GM19463 (cell line): ENCODE data around the gene SFSWAP.

ENCODE experiments used
- ATAC-seq: cut with Tn5 transposase; IDR thresholded peaks from one replicate; pipeline ENCODE4 v1.9.1; 2021; ENCODE audit warnings: mild to moderate bottlenecking, moderate library complexity; ENCODE audit not compliant: unreplicated experiment

SFSWAP gene

GRCh38 chr12:131831635-131832041, 120.7 kb downstream of the SFSWAP start:
- no peak for ATAC-seq

GRCh38 chr12:131832321-131833231, 121.7 kb downstream of the SFSWAP start:
- no peak for ATAC-seq

- no peak for ATAC-seq
Observed at GRCh38 chr12:131833288-131833895, 122.5 kb downstream of the SFSWAP start.

GRCh38 chr12:131833896-131834641, 123.2 kb downstream of the SFSWAP start:
- ATAC-seq: no peak

GRCh38 chr12:131834798-131835615, 124.1 kb downstream of the SFSWAP start:
- no peak for ATAC-seq

GRCh38 chr12:131835616-131836171, 124.8 kb downstream of the SFSWAP start:
- ATAC-seq: no peak

- no peak for ATAC-seq
Observed at GRCh38 chr12:131836193-131836592, 125.3 kb downstream of the SFSWAP start.

- no peak for ATAC-seq
Observed at GRCh38 chr12:131836714-131837397, 126.0 kb downstream of the SFSWAP start.

- ATAC-seq: no peak
Observed at GRCh38 chr12:131840643-131841416, 129.9 kb downstream of the SFSWAP start.

- ATAC-seq: no peak
Observed at GRCh38 chr12:131841547-131841946, 130.7 kb downstream of the SFSWAP start.

GRCh38 chr12:131842169-131842568, 131.3 kb downstream of the SFSWAP start:
- ATAC-seq: no peak

GRCh38 chr12:131843527-131843926, 132.6 kb downstream of the SFSWAP start:
- ATAC-seq: no peak

- ATAC-seq: no peak
Observed at GRCh38 chr12:131844140-131844539, 133.2 kb downstream of the SFSWAP start.

GRCh38 chr12:131844656-131845055, 133.8 kb downstream of the SFSWAP start:
- no peak for ATAC-seq

- no peak for ATAC-seq
Observed at GRCh38 chr12:131845121-131845520, 134.2 kb downstream of the SFSWAP start.

GRCh38 chr12:131847456-131847855, 136.6 kb downstream of the SFSWAP start:
- no peak for ATAC-seq

GRCh38 chr12:131848753-131849152, 137.9 kb downstream of the SFSWAP start:
- no peak for ATAC-seq
